Neural crest cell (in vitro differentiated cells): ENCODE measurements around the gene TRAPPC10. TPM values are rescaled to one million over a fixed set of nuclear protein-coding genes. Genes with fewer than 3 reads are reported as not detected.

Experiments used
- DNase-seq: peaks from one replicate; pipeline ENCODE4 v3.0.0; 2021; ENCODE audit warnings: low read depth, mixed read lengths, low spot score
- H3K27ac Mint-ChIP-seq: one replicate; pipeline ENCODE4 v1.8.0; 2021; ENCODE audit warnings: mild to moderate bottlenecking, mixed read lengths; ENCODE audit not compliant: unreplicated experiment
- H3K27me3 Mint-ChIP-seq: 2 replicates; pipeline ENCODE4 v1.8.0; 2021; ENCODE audit warnings: low read depth, mild to moderate bottlenecking, mixed read lengths
- H3K36me3 Mint-ChIP-seq: 2 replicates; pipeline ENCODE4 v1.8.0; 2021; ENCODE audit warnings: low read depth, mild to moderate bottlenecking, mixed read lengths
- H3K4me1 Mint-ChIP-seq: 2 replicates; pipeline ENCODE4 v1.8.0; 2021; ENCODE audit warnings: mixed read lengths
- H3K4me3 Mint-ChIP-seq: one replicate; pipeline ENCODE4 v1.8.0; 2021; ENCODE audit warnings: mild to moderate bottlenecking, mixed read lengths
- H3K9me3 Mint-ChIP-seq: 2 replicates; pipeline ENCODE4 v1.8.0; 2021; ENCODE audit warnings: mixed read lengths
- total RNA-seq: library from RNA; stranded (reverse); gene quantifications from 2 replicates; pipeline ENCODE4 v1.2.1, GENCODE V29; 2021
- TF ChIP-seq, protein P1 (sequence below): fragments of 200-600 bp; sonication (generic); conservative IDR thresholded peaks from 2 replicates; pipeline ENCODE4 v1.5.0; 2021; ENCODE audit warnings: antibody characterized with exemption, mild to moderate bottlenecking

Gene TRAPPC10
- total RNA-seq, 1 donor from 2014 or later = 35.1 TPM

DNA sequence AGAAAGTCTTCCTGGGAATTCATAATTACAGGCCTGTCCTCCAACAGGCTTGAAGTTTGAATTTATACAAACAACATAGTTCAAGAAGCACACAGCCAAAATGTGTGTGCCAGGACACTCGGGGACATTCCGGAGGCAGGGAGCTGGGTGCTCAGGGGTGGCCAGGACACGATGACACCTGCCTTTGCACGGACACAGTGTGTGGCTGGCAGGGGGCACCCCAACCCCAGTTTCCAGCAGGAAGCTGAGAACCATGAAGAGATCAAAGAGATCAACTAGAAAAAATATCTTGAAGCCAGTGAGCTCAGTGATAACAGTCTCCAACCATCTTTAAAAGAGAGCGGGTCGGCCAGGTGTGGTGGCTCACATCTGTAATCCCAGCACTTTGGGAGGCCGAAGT, 32.5 kb upstream of the TRAPPC10 start:
- H3K9me3 Mint-ChIP-seq = no peaks in the 10 kb centered on the region
- H3K27ac Mint-ChIP-seq = no peak overlapping the region
- TF ChIP-seq, protein P1, sequence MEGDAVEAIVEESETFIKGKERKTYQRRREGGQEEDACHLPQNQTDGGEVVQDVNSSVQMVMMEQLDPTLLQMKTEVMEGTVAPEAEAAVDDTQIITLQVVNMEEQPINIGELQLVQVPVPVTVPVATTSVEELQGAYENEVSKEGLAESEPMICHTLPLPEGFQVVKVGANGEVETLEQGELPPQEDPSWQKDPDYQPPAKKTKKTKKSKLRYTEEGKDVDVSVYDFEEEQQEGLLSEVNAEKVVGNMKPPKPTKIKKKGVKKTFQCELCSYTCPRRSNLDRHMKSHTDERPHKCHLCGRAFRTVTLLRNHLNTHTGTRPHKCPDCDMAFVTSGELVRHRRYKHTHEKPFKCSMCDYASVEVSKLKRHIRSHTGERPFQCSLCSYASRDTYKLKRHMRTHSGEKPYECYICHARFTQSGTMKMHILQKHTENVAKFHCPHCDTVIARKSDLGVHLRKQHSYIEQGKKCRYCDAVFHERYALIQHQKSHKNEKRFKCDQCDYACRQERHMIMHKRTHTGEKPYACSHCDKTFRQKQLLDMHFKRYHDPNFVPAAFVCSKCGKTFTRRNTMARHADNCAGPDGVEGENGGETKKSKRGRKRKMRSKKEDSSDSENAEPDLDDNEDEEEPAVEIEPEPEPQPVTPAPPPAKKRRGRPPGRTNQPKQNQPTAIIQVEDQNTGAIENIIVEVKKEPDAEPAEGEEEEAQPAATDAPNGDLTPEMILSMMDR = no peak
- H3K27me3 Mint-ChIP-seq = no peaks in the 10 kb centered on the region
- H3K36me3 Mint-ChIP-seq = peaks cover 4% of the 10 kb centered on the region
- DNase-seq = no peak
- peaks cover 10% of the 10 kb centered on the region for H3K4me1 Mint-ChIP-seq
- H3K4me3 Mint-ChIP-seq = no peak overlapping the region

DNA sequence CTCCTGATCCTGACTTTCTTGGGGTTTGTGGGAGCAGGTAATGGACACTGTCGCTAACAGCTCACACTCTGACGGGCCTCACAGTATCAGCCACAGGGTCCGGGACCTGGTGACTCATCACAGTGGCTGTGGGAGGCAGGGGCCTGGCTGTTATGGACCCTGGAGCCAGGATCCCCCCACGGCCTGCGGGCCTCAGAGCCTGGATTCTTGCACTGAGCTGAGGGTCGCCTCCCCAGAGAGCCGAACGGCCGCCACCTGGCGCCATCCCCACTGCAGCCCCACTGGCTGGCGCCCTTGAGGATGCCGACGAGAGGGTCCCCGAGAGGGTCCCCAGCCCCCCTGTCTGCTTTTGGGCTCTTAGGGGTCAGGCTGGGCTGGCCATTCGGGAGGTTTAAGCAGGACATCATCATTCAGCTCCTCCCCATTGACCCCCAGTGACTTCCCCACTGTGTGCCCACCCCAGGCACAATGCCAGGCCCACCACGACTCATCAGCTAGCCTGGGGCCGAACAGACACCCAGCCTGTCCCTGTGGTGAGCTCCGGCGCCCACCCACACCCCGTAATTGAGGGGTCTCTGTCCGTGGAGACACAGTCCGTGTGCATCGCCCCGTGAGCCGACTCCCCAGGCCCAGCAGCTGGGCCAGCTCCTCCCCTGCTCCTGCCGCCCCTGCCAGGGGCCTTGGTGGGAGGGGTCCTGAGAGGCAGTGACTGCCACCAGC, 30.8 kb upstream of the TRAPPC10 start:
- DNase-seq = no peak
- Mint-ChIP-seq H3K27me3 (peaks cover 4% of the 10 kb centered on the region), H3K4me1 (peaks cover 9% of the 10 kb centered on the region), H3K36me3 (no peaks in the 10 kb centered on the region), H3K9me3 (no peaks in the 10 kb centered on the region), H3K27ac (peak overlapping the region; percentile 27), H3K4me3 (no peak overlapping the region)
- TF ChIP-seq, protein P1 = no peak

DNA sequence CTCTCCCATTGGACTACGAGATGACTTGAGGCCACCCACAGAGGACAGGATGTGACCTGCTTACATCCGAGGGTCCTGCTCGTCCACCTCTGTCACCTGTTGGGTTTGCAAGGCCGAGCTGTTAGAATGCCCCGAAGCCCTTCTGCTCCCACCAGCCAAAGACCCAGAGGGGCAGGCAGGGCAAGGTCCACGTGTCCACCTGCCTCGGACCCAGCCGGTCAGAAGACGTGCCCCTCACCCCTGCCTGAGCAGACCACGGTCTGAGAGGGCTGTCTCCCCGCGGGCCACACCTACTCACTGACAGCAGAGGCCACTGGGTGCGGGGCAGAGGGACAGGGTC, 30.3 kb upstream of the TRAPPC10 start:
- no peaks in the 10 kb centered on the region for H3K9me3 Mint-ChIP-seq
- no peaks in the 10 kb centered on the region for H3K36me3 Mint-ChIP-seq
- H3K27me3 Mint-ChIP-seq = peaks cover 4% of the 10 kb centered on the region
- H3K4me1 Mint-ChIP-seq = peaks cover 15% of the 10 kb centered on the region
- TF ChIP-seq, protein P1 = no peak
- H3K4me3 Mint-ChIP-seq = no peak overlapping the region
- no peak for DNase-seq
- no peak overlapping the region for H3K27ac Mint-ChIP-seq

DNA sequence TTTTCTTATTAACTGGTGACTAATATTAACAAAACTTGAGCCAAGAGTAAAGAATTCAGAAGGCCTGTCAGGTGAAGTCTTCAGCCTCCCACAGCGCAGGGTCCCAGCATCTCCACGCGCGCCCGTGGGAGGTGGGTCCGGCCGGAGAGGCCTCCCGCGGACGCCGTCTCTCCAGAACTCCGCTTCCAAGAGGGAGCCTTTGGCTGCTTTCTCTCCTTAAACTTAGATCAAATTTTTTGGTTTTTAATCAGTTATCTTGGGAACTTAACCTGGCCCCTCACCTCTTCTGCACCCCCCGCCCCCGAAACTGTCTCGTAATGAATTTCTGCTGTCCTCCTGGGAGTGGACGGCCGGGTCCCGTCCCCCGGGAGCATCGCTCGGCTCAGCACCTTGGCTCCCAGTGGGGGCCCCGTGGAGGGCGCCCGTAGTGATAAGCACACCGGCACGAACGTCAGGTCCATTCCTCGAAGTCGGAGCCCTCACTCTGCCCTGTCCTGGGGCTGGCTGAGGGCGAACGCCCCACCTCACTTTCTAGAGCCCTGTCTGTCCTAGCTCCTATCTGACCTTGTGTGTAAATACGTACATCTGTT, 29.5 kb upstream of the TRAPPC10 start:
- H3K36me3 Mint-ChIP-seq = no peaks in the 10 kb centered on the region
- peaks cover 4% of the 10 kb centered on the region for H3K27me3 Mint-ChIP-seq
- TF ChIP-seq, protein P1 = no peak
- no peak overlapping the region for H3K4me3 Mint-ChIP-seq
- peaks cover 17% of the 10 kb centered on the region for H3K4me1 Mint-ChIP-seq
- DNase-seq = no peak
- no peak overlapping the region for H3K27ac Mint-ChIP-seq
- no peaks in the 10 kb centered on the region for H3K9me3 Mint-ChIP-seq

DNA sequence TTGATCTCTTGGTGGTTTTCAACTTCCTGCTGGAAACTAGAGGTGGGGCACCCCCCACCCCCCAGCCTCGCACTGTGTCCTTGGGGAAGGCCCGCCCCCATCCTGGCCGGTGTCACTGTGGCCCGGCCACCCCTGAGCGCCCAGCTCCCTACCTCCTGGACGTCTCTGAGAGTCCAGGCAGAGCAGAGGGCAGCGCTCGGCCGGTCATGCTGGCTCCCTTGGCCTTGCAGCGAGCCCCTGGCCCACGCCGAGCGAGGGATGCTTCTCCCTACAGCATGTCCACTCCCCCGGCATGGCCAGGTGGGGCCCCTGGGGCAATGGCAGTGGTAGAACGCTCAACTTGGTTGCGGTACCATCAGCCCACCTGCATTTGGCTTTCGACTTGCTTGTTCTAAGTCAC, 28.7 kb upstream of the TRAPPC10 start:
- no peak overlapping the region for H3K27ac Mint-ChIP-seq
- TF ChIP-seq, protein P1 = no peak

More for the DNA sequence above, 28.7 kb upstream of the TRAPPC10 start:
- Mint-ChIP-seq H3K9me3 (no peaks in the 10 kb centered on the region), H3K36me3 (no peaks in the 10 kb centered on the region), H3K4me1 (peaks cover 17% of the 10 kb centered on the region), H3K27me3 (peaks cover 4% of the 10 kb centered on the region), H3K4me3 (no peak overlapping the region)
- DNase-seq = no peak
